Neural progenitor cell (in vitro differentiated cells): ENCODE results near the gene FREM2. TPM values are rescaled to one million over a fixed set of nuclear protein-coding genes. Genes with fewer than 3 reads are reported as not detected.

Experiments used
- DNase-seq: peaks from one replicate; pipeline ENCODE4 v3.0.0-alpha.2; 2016; ENCODE audit warnings: low spot score
- H2AFZ ChIP-seq: fragments of 200-600 bp; sonication (generic); replicated peaks from 2 replicates; pipeline ENCODE4 v1.6.1; 2016; ENCODE audit warnings: antibody characterized with exemption
- H3F3A ChIP-seq: fragments of 200-600 bp; sonication (generic); 2 replicates; pipeline ENCODE4 v1.6.1; 2016; ENCODE audit warnings: antibody characterized with exemption, low read depth
- H3K27ac ChIP-seq: fragments of 200-600 bp; sonication (generic); 2 replicates; pipeline ENCODE4 v1.5.1; 2016; ENCODE audit warnings: mild to moderate bottlenecking
- H3K27me3 ChIP-seq: fragments of 200-600 bp; sonication (generic); 2 replicates; pipeline ENCODE4 v1.6.1; 2016; ENCODE audit warnings: mild to moderate bottlenecking, moderate library complexity
- H3K36me3 ChIP-seq: fragments of 200-600 bp; sonication (generic); 2 replicates; pipeline ENCODE4 v1.5.1; 2016
- H3K4me1 ChIP-seq: fragments of 200-600 bp; sonication (generic); 2 replicates; pipeline ENCODE4 v1.6.1; 2016; ENCODE audit warnings: mixed run types
- H3K4me2 ChIP-seq: fragments of 200-600 bp; sonication (generic); 2 replicates; pipeline ENCODE4 v1.6.1; 2016
- H3K4me3 ChIP-seq: fragments of 200-600 bp; sonication (generic); 2 replicates; pipeline ENCODE4 v1.5.1; 2016
- H3K79me2 ChIP-seq: fragments of 200-600 bp; sonication (generic); 2 replicates; pipeline ENCODE4 v1.6.1; 2016; ENCODE audit warnings: low read depth
- H3K9ac ChIP-seq: fragments of 200-600 bp; sonication (generic); 2 replicates; pipeline ENCODE4 v1.6.1; 2016
- H3K9me3 ChIP-seq: fragments of 200-600 bp; sonication (generic); 2 replicates; pipeline ENCODE4 v1.5.1; 2016; ENCODE audit warnings: low read depth
- H4K20me1 ChIP-seq: fragments of 200-600 bp; sonication (generic); 2 replicates; pipeline ENCODE4 v1.6.1; 2016; ENCODE audit warnings: low read depth
- H3K27ac Mint-ChIP-seq: 3 replicates; pipeline ENCODE4 v1.8.0; 2021; ENCODE audit warnings: mixed read lengths
- H3K27me3 Mint-ChIP-seq: 2 replicates; pipeline ENCODE4 v1.8.0; 2022; ENCODE audit warnings: low read depth, mild to moderate bottlenecking, inconsistent platforms, moderate library complexity, mixed read lengths; ENCODE audit not compliant: insufficient read depth
- H3K36me3 Mint-ChIP-seq: 3 replicates; pipeline ENCODE4 v1.8.0; 2021; ENCODE audit warnings: mixed read lengths
- H3K4me1 Mint-ChIP-seq: 3 replicates; pipeline ENCODE4 v1.8.0; 2021; ENCODE audit warnings: mixed read lengths
- H3K4me3 Mint-ChIP-seq: 3 replicates; pipeline ENCODE4 v1.8.0; 2021; ENCODE audit warnings: mild to moderate bottlenecking, moderate library complexity, mixed read lengths
- H3K9me3 Mint-ChIP-seq: 3 replicates; pipeline ENCODE4 v1.8.0; 2020; ENCODE audit warnings: mixed read lengths
- EZH2 ChIP-seq: fragments of 200-600 bp; sonication (generic); IDR thresholded peaks from 2 replicates; pipeline ENCODE4 v1.6.1; 2017; ENCODE audit warnings: antibody characterized with exemption, mild to moderate bottlenecking, moderate library complexity
- EZH2phosphoT487 ChIP-seq: fragments of 200-600 bp; sonication (generic); IDR thresholded peaks from 2 replicates; pipeline ENCODE4 v1.6.1; 2017; ENCODE audit warnings: antibody characterized with exemption
- total RNA-seq: library from RNA; depleted of rRNA; stranded (reverse); fragments of >200 nt; gene quantifications from 2 replicates; pipeline ENCODE4 v1.2.3, GENCODE V29; 2015; ENCODE audit warnings: low replicate concordance
- TF ChIP-seq, protein P1 (sequence below): fragments of 200-600 bp; sonication (generic); IDR thresholded peaks from 2 replicates; pipeline ENCODE4 v1.5.1; 2017; ENCODE audit warnings: antibody characterized with exemption, mild to moderate bottlenecking

The FREM2 gene
- total RNA-seq, 1 donor from 2014 or later = 21.3 TPM

DNA sequence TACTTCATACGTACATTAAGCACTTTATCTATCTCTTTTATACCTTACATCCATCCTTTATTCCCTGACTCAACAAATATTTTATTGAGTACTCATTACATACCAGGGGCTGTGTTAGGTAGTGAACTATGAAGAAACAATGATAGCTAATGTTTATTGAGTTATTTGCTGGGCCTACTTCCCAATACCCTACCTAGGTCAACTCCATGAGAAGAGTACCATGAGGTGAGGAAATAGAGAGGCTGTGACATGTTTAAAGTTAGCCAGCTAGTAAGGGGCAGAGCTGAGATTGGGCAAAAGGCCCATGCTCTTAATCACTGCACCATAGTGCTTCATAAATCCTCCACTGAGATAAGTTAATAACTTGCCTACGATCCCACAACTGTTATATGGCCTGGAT is 79.9 kb downstream of the FREM2 start:
- peaks cover 9% of the 10 kb centered on the region for H3K4me1 ChIP-seq
- no peaks in the 10 kb centered on the region for H3K9me3 Mint-ChIP-seq
- TF ChIP-seq EZH2phosphoT487 = no peak
- TF ChIP-seq EZH2 = no peak
- TF ChIP-seq, protein P1, sequence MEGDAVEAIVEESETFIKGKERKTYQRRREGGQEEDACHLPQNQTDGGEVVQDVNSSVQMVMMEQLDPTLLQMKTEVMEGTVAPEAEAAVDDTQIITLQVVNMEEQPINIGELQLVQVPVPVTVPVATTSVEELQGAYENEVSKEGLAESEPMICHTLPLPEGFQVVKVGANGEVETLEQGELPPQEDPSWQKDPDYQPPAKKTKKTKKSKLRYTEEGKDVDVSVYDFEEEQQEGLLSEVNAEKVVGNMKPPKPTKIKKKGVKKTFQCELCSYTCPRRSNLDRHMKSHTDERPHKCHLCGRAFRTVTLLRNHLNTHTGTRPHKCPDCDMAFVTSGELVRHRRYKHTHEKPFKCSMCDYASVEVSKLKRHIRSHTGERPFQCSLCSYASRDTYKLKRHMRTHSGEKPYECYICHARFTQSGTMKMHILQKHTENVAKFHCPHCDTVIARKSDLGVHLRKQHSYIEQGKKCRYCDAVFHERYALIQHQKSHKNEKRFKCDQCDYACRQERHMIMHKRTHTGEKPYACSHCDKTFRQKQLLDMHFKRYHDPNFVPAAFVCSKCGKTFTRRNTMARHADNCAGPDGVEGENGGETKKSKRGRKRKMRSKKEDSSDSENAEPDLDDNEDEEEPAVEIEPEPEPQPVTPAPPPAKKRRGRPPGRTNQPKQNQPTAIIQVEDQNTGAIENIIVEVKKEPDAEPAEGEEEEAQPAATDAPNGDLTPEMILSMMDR = no peak
- no peaks in the 10 kb centered on the region for H3K79me2 ChIP-seq
- H3K9ac ChIP-seq = no peak overlapping the region
- no peaks in the 10 kb centered on the region for H3F3A ChIP-seq
- peaks cover 10% of the 10 kb centered on the region for H3K4me1 Mint-ChIP-seq
- H4K20me1 ChIP-seq = no peaks in the 10 kb centered on the region
- H3K27ac ChIP-seq = no peak overlapping the region
- no peaks in the 10 kb centered on the region for H3K36me3 ChIP-seq
- no peak for DNase-seq
- H3K4me2 ChIP-seq = no peak overlapping the region
- H3K27me3 ChIP-seq = no peaks in the 10 kb centered on the region
- peaks cover 2% of the 10 kb centered on the region for H3K27me3 Mint-ChIP-seq
- no peaks in the 10 kb centered on the region for H3K9me3 ChIP-seq
- H3K4me3 Mint-ChIP-seq = no peak overlapping the region
- peaks cover 2% of the 10 kb centered on the region for H3K36me3 Mint-ChIP-seq
- H3K4me3 ChIP-seq = no peak overlapping the region
- H2AFZ ChIP-seq = no peak overlapping the region
- H3K27ac Mint-ChIP-seq = no peak overlapping the region

DNA sequence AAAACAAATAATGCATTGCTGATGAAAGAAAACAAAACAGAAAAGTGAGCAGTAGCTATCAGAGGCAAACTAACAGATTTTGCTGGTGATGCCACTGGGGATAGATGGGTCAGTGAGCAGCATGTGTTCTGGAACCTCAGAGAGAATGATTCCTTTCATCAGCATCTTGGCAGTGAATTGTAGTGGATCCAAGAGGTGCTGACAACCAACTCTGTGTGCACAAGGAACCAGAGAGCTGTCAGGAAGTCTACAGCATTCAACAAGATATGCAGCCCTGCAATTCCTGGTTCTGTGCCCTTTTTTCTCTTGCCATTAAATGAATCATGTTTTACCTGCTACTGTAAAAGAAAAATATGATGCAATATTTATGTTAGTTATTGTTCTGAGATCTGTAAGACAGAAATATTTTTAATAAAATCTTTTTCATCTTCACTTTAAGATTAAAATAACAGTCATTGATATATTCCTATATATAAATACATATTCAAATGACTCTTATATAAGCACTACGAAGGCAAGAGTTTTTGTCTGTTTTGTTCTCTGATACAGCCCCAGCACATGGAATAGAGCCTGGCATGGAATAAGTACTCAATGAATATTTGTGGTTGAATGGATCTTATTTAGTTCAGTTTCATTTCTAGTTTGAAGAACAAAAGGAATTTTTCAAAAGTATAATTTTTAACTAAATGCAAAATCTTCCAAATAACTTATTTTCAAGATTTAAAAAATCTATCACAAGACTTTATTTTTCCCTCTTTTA is 80.8 kb downstream of the FREM2 start:
- TF ChIP-seq, protein P1 = no peak
- no peak for TF ChIP-seq EZH2
- TF ChIP-seq EZH2phosphoT487 = no peak
- no peaks in the 10 kb centered on the region for H3K9me3 Mint-ChIP-seq
- no peak overlapping the region for H3K27ac Mint-ChIP-seq
- no peak overlapping the region for H2AFZ ChIP-seq
- H3K36me3 Mint-ChIP-seq = peaks cover 2% of the 10 kb centered on the region
- no peaks in the 10 kb centered on the region for H4K20me1 ChIP-seq
- no peak overlapping the region for H3K4me3 ChIP-seq
- H3K36me3 ChIP-seq = no peaks in the 10 kb centered on the region
- H3K4me1 Mint-ChIP-seq = peaks cover 10% of the 10 kb centered on the region
- H3K4me2 ChIP-seq = no peak overlapping the region
- H3K27me3 Mint-ChIP-seq = peaks cover 2% of the 10 kb centered on the region
- H3K4me1 ChIP-seq = peaks cover 9% of the 10 kb centered on the region
- H3K9me3 ChIP-seq = no peaks in the 10 kb centered on the region
- DNase-seq = no peak
- no peak overlapping the region for H3K4me3 Mint-ChIP-seq
- no peak overlapping the region for H3K27ac ChIP-seq
- no peaks in the 10 kb centered on the region for H3K27me3 ChIP-seq
- H3F3A ChIP-seq = no peaks in the 10 kb centered on the region
- no peaks in the 10 kb centered on the region for H3K79me2 ChIP-seq
- H3K9ac ChIP-seq = no peak overlapping the region

DNA sequence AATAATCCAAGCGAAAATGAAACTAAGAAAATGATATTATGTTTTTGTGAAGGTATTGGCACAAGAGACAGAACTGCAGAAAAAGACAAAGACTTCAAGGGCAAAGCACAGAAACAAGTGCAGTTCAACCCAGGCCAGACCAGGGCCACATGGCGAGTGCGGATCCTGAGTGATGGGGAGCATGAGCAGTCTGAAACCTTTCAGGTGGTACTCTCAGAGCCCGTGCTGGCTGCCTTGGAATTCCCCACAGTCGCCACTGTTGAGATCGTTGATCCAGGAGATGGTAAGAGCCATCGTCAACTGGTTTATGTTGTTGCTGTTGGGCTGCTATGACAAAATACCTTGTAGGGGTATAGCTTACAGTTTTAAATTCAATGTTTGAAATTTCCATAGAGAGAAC is 82.6 kb downstream of the FREM2 start:
- Histone ChIP-seq H3K27ac (no peak overlapping the region), H3F3A (no peaks in the 10 kb centered on the region), H3K36me3 (no peaks in the 10 kb centered on the region), H3K79me2 (no peaks in the 10 kb centered on the region), H4K20me1 (no peaks in the 10 kb centered on the region), H3K9ac (no peak overlapping the region), H3K9me3 (no peaks in the 10 kb centered on the region), H3K27me3 (no peaks in the 10 kb centered on the region), H3K4me2 (no peak overlapping the region), H3K4me3 (no peak overlapping the region), H2AFZ (no peak overlapping the region), H3K4me1 (no peaks in the 10 kb centered on the region)
- H3K36me3 Mint-ChIP-seq = peaks cover 2% of the 10 kb centered on the region
- no peak overlapping the region for H3K27ac Mint-ChIP-seq
- H3K9me3 Mint-ChIP-seq = no peaks in the 10 kb centered on the region
- no peak for DNase-seq
- H3K4me1 Mint-ChIP-seq = peaks cover 2% of the 10 kb centered on the region
- no peak overlapping the region for H3K4me3 Mint-ChIP-seq
- TF ChIP-seq, protein P1 = no peak
- no peak for TF ChIP-seq EZH2phosphoT487
- TF ChIP-seq EZH2 = no peak
- peaks cover 2% of the 10 kb centered on the region for H3K27me3 Mint-ChIP-seq
